SKM-1 treated with dmso at 0.1 percent for 144 hours (cell line): Measurements from ENCODE around the gene NR6A1.

Experiments used
- DNase-seq: peaks from one replicate; lab custom pipeline; 2025; ENCODE audit not compliant: unreplicated experiment; lab: John Stamatoyannopoulos, UW

The NR6A1 gene

DNA sequence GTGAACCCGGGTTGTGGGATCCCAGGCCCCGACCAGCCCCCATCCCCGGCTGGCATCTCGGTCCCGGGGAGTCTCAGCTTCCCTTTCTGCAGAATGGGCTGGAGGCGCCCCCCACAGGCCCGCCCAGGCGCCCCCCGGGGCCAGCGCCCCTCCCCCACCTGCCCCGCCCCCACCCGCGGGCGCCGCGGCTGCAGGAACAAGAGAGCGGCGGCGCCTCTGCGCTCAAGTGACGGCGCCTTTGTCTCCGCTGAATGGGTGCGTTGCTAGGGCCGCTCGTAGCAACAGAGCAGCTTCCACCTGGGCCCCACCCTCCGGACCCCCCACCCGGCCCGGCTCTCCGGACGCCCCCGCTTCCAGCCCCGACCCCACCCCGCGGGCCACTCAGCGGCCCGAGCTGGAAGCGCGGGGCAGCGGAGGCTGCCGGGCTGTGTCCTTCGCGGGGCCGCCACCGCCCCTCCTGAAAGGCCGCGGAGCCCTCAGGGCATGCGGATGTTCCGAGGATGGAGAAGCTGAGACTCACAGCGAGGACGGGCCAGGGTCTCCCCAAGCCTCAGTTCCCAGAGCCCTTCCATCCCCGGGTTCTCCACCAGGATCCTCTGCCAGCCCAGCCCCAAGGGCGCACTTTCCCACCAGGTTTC lies 293.3 kb downstream of the NR6A1 start:
- DNase-seq = no peak

DNA sequence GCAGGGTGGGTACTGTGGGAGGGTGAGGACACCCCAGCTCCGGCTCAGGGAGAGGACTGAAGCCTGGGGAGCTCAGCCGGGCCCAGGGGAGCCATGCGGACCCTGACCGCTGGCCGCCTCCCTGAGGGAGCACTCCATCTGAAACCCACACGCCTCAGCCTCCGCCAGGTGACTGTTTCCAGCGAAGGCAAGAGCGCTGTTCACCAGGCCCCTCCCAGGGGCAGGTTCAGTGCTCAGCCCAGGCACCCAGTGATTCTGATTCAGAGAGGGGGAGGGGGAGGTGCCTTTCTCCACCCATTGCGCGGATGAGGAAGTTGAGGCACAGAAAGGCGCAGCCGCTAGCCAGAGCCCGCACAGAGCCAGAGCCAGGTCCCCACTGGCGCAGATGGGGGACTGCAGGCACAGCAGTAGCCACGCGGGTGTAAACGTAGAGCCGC lies 293.9 kb downstream of the NR6A1 start:
- no peak for DNase-seq

DNA sequence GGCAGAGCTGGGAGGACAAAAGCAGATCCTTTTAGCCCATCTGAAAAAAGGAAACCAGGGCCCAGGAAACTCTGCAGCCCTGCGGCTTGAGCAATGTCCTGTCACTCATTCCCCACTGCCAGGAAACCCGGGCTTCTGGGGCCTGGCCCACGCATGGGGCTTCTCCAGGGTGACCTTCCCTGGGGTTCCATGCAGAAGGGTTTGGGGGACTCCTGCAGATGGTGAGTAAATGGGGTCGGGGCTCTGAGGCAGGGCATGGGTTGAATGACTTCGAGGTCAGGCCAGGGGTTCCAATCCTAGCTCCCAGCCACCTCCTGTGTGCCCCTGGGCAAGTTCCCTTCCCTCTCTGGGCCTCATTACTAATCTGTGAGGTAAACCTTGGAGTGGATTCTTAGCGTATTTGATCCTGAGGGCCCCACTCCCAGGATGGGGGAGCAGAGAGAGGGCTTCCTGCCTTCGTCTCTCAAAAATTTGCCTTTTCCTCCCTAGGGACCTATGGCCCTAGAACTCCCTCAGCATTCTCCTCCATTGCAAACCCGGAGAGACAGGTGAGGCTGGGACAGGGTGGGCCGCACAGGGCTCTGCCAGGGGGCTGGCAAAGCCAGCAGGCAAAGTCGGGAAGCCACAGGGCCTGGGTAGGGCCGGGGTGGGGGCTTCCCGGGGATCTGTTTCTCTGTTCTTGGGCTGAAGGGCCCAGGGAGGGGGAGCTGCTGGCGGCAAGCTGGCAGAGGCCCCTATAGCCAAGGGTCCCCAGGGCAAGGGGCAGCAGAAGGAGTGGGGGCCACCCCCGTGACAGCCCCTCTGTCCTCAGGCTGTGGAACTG lies 295.0 kb downstream of the NR6A1 start:
- peak; percentile 43 for DNase-seq

DNA sequence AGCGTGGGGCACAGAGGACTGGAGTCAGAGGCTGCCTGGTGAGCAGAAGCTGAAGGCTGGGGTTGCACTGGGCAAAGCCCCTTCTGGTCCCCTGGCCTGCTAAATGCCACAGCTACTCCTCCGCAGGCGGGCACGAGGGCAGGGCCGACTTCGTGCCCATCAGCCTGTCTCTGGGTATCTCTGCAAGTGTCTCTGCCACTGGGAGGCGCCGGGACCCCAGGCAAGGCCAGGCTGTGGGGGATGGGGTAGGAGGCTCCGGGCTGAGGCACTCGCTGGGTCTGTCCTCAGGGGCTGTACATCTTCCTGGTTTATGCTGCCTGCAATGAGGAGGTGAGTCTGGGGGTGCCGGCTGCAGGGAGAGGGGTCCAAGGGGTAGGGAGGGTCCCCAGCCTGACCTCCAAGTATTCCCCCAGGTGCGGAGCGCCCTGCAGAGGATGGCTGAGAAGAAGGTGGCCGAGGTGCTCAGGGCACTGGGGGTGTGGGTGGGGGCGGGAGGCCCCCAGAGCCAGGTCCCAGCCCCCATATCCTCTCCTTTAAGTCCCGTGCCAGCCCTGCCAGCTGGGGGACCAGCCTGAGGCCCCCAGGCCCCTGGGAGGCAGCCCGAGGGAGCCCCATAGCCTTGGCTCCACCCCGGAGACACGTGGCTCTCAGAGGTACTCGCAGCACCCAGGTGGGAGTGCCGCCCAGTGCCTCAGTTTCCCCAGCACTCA lies 295.8 kb downstream of the NR6A1 start:
- no peak for DNase-seq

DNA sequence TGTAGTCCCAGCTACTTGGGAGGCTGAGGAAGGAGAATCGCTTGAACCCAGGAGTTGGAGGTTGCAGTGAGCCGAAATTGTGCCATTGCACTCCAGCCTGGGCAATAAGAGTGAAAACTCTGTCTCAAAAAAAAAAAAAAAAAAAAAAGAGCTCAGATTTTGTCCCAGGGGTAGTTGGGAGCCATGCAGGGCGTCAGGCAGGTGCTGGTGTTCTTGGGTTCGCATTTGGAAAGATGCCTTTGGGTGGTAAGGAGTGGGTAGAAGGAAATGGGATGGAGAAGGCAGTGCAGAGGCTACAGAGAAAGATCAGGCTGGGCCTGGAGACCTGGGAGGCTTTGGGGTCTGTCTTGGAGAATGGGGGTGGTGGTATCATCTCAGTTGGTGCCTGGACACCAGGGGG lies 297.0 kb downstream of the NR6A1 start:
- DNase-seq = no peak

DNA sequence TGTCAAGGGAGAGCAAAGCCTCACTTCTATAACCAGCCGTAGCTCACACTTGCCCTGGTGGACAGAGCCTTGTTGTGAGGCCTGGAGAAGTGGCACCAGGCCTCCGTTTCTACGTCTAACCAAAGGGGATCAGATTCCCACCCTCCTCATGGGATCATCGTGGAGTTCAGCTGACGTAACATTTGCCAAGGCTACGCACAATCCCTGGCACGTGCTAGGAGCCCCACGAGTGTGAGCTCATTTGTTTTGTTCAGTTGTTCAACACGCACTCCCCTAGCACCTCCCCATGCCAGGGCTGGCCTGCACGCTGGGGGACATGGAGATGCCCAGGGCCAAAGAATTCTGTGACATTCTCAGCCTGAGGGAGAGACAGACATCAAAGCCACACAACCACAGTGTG lies 297.8 kb downstream of the NR6A1 start:
- no peak for DNase-seq

DNA sequence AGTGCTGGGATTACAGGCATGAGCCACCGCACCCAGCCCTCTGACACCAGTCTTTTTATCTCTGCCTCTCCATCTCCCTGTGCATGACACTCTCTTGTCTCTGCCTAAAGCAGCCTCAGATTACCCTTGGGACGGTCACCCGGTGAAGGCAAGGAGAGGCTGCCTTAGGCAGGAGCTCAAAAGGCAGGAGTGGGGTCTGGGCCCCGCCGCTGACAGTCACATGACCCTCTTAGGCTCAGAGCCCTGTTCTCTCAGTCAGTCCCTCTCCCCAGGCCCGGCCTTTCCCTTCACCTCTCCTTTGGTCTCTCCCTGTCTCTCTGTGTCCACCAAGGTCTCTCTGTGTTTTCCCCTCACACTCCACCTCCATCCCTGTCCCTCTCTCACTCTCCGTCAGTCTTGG lies 298.3 kb downstream of the NR6A1 start:
- DNase-seq = no peak

DNA sequence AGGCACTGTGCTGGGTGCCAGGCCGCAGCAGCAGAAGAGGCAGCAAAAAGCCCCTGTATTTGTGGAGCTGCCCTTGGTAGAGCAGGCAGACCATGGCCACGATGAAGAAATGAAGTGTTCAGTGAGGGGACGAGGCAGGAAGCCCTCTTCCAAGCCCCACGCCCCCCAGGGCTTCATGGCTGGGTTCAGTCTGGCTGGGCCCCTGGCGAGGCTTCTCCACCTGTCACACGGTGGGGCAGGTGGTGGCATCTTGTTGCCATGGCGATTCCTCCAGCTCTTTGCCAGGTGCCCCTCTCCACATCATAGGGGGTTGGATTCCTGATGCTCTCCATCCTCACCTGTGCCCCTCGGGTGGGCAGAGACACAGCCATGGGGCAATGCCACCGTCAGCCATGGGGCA lies 299.4 kb downstream of the NR6A1 start:
- no peak for DNase-seq

DNA sequence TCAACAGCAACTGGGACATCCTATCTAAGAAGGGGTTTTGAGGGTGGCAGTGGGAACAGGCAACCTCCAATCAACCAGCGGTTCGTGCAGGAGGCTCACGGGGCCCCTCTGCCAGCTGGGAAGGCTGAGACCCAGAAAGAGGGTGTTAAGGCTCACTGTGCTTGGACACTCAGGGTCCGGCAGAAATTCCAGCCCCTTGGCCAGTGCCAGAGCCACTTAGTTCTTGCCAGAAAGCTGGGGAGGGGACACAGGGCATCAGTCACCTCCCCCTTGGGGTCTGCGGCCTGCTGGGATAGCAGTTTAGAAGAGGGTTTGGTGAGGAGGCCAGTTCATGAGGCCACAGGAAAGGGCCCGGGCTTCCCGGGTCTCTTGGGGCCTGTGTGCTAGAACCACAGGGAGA lies 300.4 kb downstream of the NR6A1 start:
- DNase-seq = no peak

DNA sequence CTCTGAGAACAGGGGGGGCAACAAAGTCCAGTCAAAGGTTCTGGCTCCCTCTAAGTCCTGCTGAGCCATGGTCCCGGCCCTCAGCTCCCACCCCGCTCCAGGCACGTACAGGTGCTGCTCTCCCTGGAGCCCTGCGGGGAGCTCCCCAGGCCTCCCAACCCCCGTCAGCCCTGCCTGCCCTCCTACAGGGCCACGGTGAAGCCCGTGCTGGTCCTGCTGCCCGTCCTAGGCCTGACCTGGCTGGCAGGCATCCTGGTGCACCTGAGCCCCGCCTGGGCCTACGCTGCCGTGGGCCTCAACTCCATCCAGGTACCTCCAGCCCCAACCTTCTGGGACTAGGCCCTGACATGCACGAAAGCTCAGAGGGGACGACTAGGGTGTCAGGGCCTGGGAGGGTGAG lies 300.8 kb downstream of the NR6A1 start:
- DNase-seq = no peak

DNA sequence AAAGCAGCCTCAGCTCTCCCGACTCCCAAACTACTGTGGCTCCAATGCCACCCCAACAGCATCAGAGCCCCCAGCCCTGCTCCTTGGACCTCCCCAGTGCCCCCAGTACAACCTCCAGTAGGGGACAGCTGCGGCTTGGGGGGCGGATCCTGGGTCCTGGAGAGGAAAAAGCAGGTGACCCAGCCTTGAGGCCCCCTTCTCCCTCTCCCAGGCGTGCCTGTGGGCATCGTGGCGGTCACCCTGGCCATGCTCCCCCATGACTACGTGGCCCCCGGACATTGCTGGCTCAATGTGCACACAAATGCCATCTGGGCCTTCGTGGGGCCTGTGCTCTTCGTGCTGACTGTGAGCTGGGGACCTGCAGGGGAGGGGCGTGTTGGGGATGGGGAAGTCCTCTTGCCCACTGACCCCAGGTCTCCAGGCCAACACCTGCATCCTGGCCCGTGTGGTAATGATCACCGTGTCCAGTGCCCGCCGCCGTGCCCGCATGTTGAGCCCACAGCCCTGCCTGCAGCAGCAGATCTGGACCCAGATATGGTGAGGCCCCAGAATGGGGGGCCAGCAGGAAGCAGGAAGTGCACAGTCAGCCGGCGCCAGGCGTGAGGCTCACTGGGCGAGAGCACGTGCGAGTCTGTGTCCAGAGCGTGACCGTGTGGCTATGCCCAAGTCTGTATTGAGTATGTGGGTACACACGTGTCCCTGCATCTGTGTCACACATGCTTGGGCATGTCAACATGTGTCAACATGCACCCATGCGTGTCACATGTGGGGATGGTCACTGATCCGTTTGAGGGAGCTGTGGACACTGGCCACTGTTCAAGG lies 301.9 kb downstream of the NR6A1 start:
- DNase-seq = no peak

DNA sequence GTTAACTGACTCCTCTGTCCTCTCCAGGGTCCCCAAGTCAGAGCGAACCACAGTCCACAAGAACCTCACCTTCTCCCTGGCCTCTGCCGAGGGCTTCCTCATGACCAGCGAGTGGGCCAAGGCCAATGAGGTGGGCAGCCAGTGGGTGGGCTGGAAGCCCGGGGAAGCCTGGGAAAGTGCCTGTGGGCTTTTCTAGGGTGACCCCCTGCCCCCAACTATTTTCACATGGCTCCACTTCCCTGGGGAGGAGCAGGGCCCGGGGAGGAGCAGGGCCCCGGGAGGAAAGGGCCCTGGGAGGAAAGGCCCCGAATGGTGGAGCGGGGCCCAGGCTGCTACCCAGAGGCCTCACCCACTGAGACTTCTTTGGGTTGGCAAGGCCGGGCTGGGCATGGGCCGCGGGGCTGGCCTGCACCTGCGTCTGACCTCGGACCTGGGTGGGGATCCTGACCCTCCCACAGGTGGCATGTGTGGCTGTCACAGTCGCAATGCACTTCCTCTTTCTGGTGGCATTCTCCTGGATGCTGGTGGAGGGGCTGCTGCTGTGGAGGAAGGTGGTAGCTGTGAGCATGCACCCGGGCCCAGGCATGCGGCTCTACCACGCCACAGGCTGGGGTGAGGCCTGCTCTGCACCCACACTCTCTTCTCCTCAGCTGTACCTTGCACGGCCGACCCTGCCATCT lies 302.9 kb downstream of the NR6A1 start:
- DNase-seq = no peak

DNA sequence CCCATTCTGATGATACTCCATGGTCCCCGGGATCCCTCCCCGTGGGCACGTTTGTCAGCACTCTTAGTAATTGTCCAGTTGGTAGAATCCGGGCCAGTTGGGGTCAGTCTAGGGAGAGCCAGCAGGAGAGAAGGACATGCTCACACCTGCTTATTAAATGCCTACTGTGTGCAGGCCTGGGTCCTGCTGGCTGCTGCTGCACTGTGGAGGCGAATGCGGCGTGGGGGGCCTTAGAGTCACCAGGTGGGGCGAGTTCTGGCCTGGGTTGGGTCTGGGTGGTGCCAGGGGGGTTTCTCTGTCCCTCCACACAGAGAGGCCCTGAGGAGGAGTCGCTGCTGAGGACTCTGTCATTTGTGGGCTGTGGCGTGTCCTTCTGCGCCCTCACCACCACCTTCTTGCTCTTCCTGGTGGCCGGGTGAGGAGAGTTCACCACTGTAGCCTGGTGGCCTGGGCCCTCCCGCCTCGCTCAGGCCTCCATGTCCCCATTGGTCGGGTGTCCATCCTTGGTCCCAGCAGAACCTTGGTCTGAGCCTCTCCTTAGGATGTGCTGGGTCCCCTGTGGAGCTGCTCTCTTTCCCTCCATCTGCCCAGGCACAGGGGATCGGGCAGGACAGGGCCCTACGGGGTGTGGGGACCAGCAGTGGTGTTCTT lies 303.6 kb downstream of the NR6A1 start:
- no peak for DNase-seq
